OCI-LY1 (cell line): Measurements from ENCODE around the gene CHST8.

Source experiments
- H2AFZ ChIP-seq: fragments of 200-600 bp; sonication (generic), shearing (Covaris generic); 2 replicates; pipeline ENCODE4 v1.6.0; 2014; ENCODE audit warnings: antibody characterized with exemption, mild to moderate bottlenecking, low read length
- H3F3A ChIP-seq: fragments of 200-600 bp; sonication (generic), shearing (Covaris generic); 2 replicates; pipeline ENCODE4 v1.6.0; 2014; ENCODE audit warnings: mild to moderate bottlenecking, antibody characterized with exemption, low read length, moderate library complexity; ENCODE audit not compliant: insufficient read depth
- H3K27ac ChIP-seq: fragments of 200-600 bp; sonication (generic); 2 replicates; pipeline ENCODE4 v1.5.1; 2014; ENCODE audit warnings: low read length, mixed run types, mild to moderate bottlenecking, low read depth; ENCODE audit not compliant: poor library complexity, severe bottlenecking
- H3K27me3 ChIP-seq: fragments of 200-600 bp; sonication (generic); 2 replicates; pipeline ENCODE4 v1.6.0; 2014; ENCODE audit warnings: antibody characterized with exemption, mild to moderate bottlenecking, low read length, moderate library complexity; ENCODE audit not compliant: insufficient read depth
- H3K36me3 ChIP-seq: fragments of 200-600 bp; sonication (generic); 2 replicates; pipeline ENCODE4 v1.6.1; 2014; ENCODE audit warnings: mild to moderate bottlenecking, antibody characterized with exemption, low read length, moderate library complexity, mixed read lengths; ENCODE audit not compliant: insufficient read depth
- H3K4me1 ChIP-seq: fragments of 200-600 bp; sonication (generic); 2 replicates; pipeline ENCODE4 v1.5.1; 2014; ENCODE audit warnings: mild to moderate bottlenecking, low read length, moderate library complexity; ENCODE audit not compliant: insufficient read depth, severe bottlenecking
- H3K4me2 ChIP-seq: fragments of 200-600 bp; sonication (generic), shearing (Covaris generic); 2 replicates; pipeline ENCODE4 v1.6.1; 2014; ENCODE audit warnings: low read length
- H3K4me3 ChIP-seq: fragments of 200-600 bp; sonication (generic); 2 replicates; pipeline ENCODE4 v1.5.1; 2014; ENCODE audit warnings: low read length, low read depth, mild to moderate bottlenecking, mixed read lengths; ENCODE audit not compliant: poor library complexity, severe bottlenecking
- H3K79me2 ChIP-seq: fragments of 200-600 bp; shearing (Covaris generic); 2 replicates; pipeline ENCODE4 v1.6.1; 2016; ENCODE audit warnings: mixed run types, low read length, mixed read lengths; ENCODE audit not compliant: insufficient read depth
- H3K9ac ChIP-seq: fragments of 200-600 bp; sonication (generic), shearing (Covaris generic); 2 replicates; pipeline ENCODE4 v1.6.1; 2014; ENCODE audit warnings: mild to moderate bottlenecking, low read length, mixed read lengths
- H3K9me2 ChIP-seq: fragments of 200-600 bp; sonication (generic), shearing (Covaris generic); 2 replicates; pipeline ENCODE4 v1.6.1; 2014; ENCODE audit warnings: low read depth, mild to moderate bottlenecking, low read length, mixed read lengths
- H3K9me3 ChIP-seq: fragments of 200-600 bp; shearing (Covaris generic); 2 replicates; pipeline ENCODE4 v1.6.1; 2014; ENCODE audit warnings: low read length, mixed read lengths
- H4K20me1 ChIP-seq: fragments of 200-600 bp; sonication (generic), shearing (Covaris generic); 2 replicates; pipeline ENCODE4 v1.6.0; 2016; ENCODE audit warnings: mild to moderate bottlenecking, low read length; ENCODE audit not compliant: insufficient read depth
- EZH2 ChIP-seq: fragments of 200-600 bp; sonication (generic), shearing (Covaris generic); IDR thresholded peaks from 2 replicates; pipeline ENCODE4 v1.8.0; 2017; ENCODE audit warnings: borderline replicate concordance, mixed run types, mild to moderate bottlenecking, antibody characterized with exemption, low read length, moderate library complexity, mixed read lengths
- TF ChIP-seq, protein P1 (sequence below): fragments of 200-600 bp; sonication (generic), shearing (Covaris generic); IDR thresholded peaks from 2 replicates; pipeline ENCODE4 v1.5.1; 2017; ENCODE audit warnings: mild to moderate bottlenecking, antibody characterized with exemption, low read length, moderate library complexity, mixed read lengths

Gene CHST8

DNA sequence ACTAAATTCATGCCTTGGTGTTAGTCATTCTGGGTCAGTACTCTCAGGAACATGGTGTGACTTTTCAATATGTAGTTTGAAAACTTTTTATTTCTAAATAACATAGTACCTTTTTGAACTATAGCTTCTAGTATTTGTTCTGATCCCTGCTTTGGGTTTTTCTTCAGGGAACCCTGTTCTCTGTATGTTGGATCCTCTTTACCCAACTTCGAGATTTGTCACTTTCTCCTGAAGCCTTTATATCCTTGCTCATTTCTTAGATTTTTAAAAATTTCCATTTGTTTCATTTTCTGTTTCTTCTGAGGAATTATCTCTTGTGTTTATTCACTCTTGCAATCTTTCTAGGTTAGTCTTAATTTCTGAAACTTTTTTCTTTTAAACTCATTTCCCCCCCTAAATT, 12.4 kb upstream of the CHST8 start:
- no peaks in the 10 kb centered on the region for H3K36me3 ChIP-seq
- no peaks in the 10 kb centered on the region for H4K20me1 ChIP-seq
- no peaks in the 10 kb centered on the region for H3K79me2 ChIP-seq
- no peaks in the 10 kb centered on the region for H3K9me3 ChIP-seq
- no peak overlapping the region for H3K27ac ChIP-seq
- H2AFZ ChIP-seq, result no peak overlapping the region
- H3K9ac ChIP-seq, result no peak overlapping the region
- TF ChIP-seq, protein P1, sequence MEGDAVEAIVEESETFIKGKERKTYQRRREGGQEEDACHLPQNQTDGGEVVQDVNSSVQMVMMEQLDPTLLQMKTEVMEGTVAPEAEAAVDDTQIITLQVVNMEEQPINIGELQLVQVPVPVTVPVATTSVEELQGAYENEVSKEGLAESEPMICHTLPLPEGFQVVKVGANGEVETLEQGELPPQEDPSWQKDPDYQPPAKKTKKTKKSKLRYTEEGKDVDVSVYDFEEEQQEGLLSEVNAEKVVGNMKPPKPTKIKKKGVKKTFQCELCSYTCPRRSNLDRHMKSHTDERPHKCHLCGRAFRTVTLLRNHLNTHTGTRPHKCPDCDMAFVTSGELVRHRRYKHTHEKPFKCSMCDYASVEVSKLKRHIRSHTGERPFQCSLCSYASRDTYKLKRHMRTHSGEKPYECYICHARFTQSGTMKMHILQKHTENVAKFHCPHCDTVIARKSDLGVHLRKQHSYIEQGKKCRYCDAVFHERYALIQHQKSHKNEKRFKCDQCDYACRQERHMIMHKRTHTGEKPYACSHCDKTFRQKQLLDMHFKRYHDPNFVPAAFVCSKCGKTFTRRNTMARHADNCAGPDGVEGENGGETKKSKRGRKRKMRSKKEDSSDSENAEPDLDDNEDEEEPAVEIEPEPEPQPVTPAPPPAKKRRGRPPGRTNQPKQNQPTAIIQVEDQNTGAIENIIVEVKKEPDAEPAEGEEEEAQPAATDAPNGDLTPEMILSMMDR, result no peak
- TF ChIP-seq EZH2, result no peak
- H3K4me1 ChIP-seq, result no peaks in the 10 kb centered on the region
- no peaks in the 10 kb centered on the region for H3F3A ChIP-seq
- no peaks in the 10 kb centered on the region for H3K9me2 ChIP-seq
- H3K4me3 ChIP-seq, result no peak overlapping the region
- H3K4me2 ChIP-seq, result no peak overlapping the region
- no peaks in the 10 kb centered on the region for H3K27me3 ChIP-seq

DNA sequence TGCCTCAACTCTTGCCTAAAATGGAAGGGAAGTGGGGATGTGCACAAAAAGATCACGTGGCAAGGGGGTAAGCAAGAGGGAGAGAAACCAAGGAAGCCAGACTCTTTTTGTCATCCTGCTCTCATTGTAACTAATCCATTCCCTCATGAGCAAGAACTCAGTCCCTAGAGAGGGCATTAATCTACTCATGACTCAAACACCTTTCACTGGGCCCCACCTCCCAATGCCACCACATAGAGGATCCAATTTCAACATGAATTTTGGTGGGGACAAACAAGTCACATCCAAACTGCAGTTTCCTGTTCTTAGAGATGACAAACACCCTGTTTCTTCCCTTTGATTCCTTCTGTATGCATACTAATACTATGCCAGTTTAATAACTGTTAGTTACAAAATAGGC, 11.2 kb upstream of the CHST8 start:
- Histone ChIP-seq H3K4me2 (no peak overlapping the region), H3K27ac (no peak overlapping the region), H3K4me1 (no peaks in the 10 kb centered on the region), H3F3A (no peaks in the 10 kb centered on the region), H3K27me3 (no peaks in the 10 kb centered on the region), H2AFZ (no peak overlapping the region), H3K9me2 (no peaks in the 10 kb centered on the region), H3K4me3 (no peak overlapping the region), H4K20me1 (no peaks in the 10 kb centered on the region), H3K36me3 (no peaks in the 10 kb centered on the region), H3K9ac (no peak overlapping the region), H3K9me3 (no peaks in the 10 kb centered on the region), H3K79me2 (no peaks in the 10 kb centered on the region)
- TF ChIP-seq, protein P1, result no peak
- no peak for TF ChIP-seq EZH2

DNA sequence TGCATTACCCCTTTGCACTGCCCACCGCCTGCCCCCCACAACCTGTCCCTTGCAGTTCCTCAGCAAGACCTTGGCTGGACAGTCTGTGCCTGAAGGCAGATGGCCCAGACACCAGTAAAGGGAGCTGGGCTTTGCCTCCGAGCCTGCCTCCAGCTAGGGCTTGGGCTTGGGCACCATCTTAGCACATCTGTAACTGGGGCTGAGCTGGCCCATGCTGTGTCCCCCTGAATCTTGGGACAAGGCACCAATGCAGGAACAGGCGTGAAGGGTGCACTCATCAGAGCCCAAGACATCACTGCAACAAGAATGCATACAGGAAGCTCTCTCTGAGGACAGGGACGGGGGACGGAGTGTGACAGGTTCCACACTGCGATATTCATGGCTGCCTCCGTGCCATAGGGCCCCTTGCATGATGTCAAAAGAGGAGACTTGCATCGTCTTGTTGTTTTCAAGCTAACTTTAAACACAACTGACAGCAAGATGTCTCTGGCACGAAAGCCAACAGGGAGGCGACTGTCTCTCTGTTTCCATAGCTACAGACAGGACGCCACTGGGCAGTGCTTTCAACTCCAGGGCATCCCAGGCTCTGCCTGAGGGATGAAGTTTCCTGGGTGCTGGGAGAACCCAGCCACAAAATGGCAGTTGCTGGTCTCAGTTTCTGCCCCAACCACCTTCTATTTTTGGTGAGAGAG, 8.7 kb upstream of the CHST8 start:
- H3K27me3 ChIP-seq, result no peaks in the 10 kb centered on the region
- H3F3A ChIP-seq, result no peaks in the 10 kb centered on the region
- H3K4me1 ChIP-seq, result no peaks in the 10 kb centered on the region
- no peaks in the 10 kb centered on the region for H3K9me2 ChIP-seq
- no peak overlapping the region for H3K4me3 ChIP-seq
- H3K27ac ChIP-seq, result no peak overlapping the region
- H3K9ac ChIP-seq, result no peak overlapping the region
- no peaks in the 10 kb centered on the region for H3K79me2 ChIP-seq
- TF ChIP-seq, protein P1, result no peak
- no peak for TF ChIP-seq EZH2
- no peaks in the 10 kb centered on the region for H3K36me3 ChIP-seq
- H2AFZ ChIP-seq, result no peak overlapping the region
- H4K20me1 ChIP-seq, result no peaks in the 10 kb centered on the region
- H3K4me2 ChIP-seq, result no peak overlapping the region
- H3K9me3 ChIP-seq, result no peaks in the 10 kb centered on the region
